ENCODE data around the gene TSPO2. TPM values are rescaled to one million over a fixed set of nuclear protein-coding genes. Genes with fewer than 3 reads are reported as not detected.

TSPO2 gene
- total and polyA plus RNA-seq, 9 of the 15 experiments (the other 6 are each of a cell fraction or from before 2014, with no cell fraction given): not detected

DNA sequence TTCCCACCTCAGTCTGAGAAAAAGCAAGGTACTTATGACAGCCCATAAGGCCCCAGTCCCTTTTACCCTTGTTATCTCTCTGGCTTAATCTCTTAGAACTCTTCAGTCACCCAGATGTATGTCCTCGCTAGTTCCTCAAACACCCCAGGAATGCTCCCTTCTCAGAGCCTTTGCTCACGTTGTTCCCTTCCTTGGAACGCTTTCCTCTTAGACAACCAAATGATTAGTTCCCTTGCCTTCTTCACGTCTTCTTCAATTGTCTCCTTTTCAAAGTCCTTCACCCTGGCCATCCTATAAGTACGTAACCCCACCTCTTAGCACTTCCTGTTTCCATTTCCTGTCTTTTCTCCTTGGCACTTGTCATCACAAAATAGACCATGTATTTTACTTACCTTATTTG lies 9.6 kb downstream of the TSPO2 start (continued):
- TF ChIP-seq, protein P1, sequence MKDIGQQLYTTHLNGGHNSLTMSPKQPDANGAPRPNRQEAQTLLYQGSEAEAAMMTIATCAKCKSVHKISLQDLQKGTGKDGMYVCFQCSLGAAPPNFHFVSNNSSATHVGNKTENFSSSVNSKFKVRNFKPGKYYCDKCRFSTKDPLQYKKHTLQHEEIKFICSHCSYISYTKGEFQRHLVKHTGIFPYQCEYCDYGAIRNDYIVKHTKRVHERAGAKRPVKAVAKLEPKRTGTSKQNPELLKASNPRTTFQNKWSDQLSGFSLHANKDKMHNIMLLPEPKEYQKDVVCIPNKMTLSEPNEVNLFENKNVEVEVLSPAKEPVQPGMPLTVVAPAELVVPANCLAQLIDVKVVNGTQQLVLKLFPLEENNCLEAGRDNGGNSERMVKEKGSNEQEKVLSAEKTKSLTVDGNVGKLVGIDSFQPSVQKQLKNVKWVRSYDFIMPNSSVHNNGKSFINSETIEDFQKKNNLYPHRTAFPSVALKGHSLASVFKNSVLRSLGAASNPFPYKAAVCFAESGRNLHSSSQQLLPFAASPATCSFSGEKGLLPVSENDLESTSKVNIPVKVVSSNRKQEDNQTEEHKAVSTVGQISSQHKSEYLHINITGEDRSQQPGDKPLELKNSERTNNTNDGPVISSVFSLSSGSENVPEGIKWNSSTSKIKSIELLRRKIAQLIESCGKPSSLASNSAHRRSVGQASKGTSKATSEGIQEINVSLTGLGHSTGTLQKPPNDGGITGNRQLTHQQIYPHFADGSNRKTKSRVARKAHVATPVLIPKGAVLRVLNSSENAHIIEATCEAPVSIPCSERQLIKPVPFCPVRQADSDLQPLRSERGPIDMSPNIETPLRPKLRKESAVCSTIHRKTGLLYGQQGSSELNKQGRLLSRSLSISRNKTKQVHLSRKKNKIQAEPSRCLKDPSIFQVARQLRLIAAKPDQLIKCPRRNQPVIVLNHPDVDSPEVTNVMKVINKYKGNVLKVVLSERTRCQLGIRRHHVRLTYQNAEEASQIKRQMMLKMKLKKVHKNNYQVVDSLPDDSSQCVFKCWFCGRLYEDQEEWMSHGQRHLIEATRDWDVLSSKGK (CRISPR knock-in tag; IDR thresholded peaks at IDR 0.05): no peak
- TF ChIP-seq ZNF140 (CRISPR knock-in tag; IDR thresholded peaks at IDR 0.05) (no peak), HDAC6 (IDR thresholded peaks at IDR 0.05; ENCODE audit: low read depth, low read length) (no peak), ZKSCAN1 (IDR thresholded peaks at IDR 0.05; ENCODE audit: low read depth, low read length) (no peak), GABPB1 (CRISPR knock-in tag; IDR thresholded peaks at IDR 0.05) (0 out of 2 replicates have a peak, but pooled peaks have one; percentile 4), ZNF354B (CRISPR knock-in tag; IDR thresholded peaks at IDR 0.05) (no peak), ZBTB34 (CRISPR knock-in tag; IDR thresholded peaks at IDR 0.05) (no peak), KDM4B (IDR thresholded peaks at IDR 0.05; ENCODE audit: borderline replicate concordance in 2 of 2, low read depth in 1 of 2) (no peak), SP1 (CRISPR knock-in tag; IDR thresholded peaks at IDR 0.05) (no peak), PHF21A (IDR thresholded peaks at IDR 0.05; ENCODE audit: borderline replicate concordance, low read depth) (no peak), NCOA2 (IDR thresholded peaks at IDR 0.05; ENCODE audit: partially characterized antibody in 2 of 2) (no peak), MAFF (IDR thresholded peaks at IDR 0.05; ENCODE audit: low read length) (no peak), CBFA2T3 (IDR thresholded peaks at IDR 0.05) (no peak), ZNF175 (CRISPR knock-in tag; IDR thresholded peaks at IDR 0.05; ENCODE audit: low read depth) (peak; percentile 75)
- TF ChIP-seq, protein P2, sequence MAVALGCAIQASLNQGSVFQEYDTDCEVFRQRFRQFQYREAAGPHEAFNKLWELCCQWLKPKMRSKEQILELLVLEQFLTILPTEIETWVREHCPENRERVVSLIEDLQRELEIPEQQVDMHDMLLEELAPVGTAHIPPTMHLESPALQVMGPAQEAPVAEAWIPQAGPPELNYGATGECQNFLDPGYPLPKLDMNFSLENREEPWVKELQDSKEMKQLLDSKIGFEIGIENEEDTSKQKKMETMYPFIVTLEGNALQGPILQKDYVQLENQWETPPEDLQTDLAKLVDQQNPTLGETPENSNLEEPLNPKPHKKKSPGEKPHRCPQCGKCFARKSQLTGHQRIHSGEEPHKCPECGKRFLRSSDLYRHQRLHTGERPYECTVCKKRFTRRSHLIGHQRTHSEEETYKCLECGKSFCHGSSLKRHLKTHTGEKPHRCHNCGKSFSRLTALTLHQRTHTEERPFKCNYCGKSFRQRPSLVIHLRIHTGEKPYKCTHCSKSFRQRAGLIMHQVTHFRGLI (CRISPR knock-in tag; IDR thresholded peaks at IDR 0.05): peak; percentile 37; the same call in 1 of the 2 replicates
- TF ChIP-seq, protein P3, sequence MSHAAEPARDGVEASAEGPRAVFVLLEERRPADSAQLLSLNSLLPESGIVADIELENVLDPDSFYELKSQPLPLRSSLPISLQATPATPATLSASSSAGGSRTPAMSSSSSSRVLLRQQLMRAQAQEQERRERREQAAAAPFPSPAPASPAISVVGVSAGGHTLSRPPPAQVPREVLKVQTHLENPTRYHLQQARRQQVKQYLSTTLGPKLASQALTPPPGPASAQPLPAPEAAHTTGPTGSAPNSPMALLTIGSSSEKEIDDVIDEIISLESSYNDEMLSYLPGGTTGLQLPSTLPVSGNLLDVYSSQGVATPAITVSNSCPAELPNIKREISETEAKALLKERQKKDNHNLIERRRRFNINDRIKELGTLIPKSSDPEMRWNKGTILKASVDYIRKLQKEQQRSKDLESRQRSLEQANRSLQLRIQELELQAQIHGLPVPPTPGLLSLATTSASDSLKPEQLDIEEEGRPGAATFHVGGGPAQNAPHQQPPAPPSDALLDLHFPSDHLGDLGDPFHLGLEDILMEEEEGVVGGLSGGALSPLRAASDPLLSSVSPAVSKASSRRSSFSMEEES (CRISPR knock-in tag; IDR thresholded peaks at IDR 0.05): no peak
- TF ChIP-seq, protein P4, sequence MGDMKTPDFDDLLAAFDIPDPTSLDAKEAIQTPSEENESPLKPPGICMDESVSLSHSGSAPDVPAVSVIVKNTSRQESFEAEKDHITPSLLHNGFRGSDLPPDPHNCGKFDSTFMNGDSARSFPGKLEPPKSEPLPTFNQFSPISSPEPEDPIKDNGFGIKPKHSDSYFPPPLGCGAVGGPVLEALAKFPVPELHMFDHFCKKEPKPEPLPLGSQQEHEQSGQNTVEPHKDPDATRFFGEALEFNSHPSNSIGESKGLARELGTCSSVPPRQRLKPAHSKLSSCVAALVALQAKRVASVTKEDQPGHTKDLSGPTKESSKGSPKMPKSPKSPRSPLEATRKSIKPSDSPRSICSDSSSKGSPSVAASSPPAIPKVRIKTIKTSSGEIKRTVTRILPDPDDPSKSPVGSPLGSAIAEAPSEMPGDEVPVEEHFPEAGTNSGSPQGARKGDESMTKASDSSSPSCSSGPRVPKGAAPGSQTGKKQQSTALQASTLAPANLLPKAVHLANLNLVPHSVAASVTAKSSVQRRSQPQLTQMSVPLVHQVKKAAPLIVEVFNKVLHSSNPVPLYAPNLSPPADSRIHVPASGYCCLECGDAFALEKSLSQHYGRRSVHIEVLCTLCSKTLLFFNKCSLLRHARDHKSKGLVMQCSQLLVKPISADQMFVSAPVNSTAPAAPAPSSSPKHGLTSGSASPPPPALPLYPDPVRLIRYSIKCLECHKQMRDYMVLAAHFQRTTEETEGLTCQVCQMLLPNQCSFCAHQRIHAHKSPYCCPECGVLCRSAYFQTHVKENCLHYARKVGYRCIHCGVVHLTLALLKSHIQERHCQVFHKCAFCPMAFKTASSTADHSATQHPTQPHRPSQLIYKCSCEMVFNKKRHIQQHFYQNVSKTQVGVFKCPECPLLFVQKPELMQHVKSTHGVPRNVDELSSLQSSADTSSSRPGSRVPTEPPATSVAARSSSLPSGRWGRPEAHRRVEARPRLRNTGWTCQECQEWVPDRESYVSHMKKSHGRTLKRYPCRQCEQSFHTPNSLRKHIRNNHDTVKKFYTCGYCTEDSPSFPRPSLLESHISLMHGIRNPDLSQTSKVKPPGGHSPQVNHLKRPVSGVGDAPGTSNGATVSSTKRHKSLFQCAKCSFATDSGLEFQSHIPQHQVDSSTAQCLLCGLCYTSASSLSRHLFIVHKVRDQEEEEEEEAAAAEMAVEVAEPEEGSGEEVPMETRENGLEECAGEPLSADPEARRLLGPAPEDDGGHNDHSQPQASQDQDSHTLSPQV (IDR thresholded peaks at IDR 0.05): no peak

Measured in K562 (cell line).